Sigmoid colon (tissue), 4 donors: ENCODE results near the gene BZW2.

Source experiments
- EP300 ChIP-seq, 4 donors: sonication (generic); formaldehyde crosslinking; IDR thresholded peaks; one replicate each; pipeline ENCODE4 v1.6.1; 2017; ENCODE audit warnings: antibody characterized with exemption in 4 of 4
- POLR2A ChIP-seq, 2 donors: fragments of 450-650 bp; IDR thresholded peaks; one replicate each; pipeline ENCODE4 v1.6.1; 2016; ENCODE audit warnings: antibody characterized with exemption in 2 of 2, mild to moderate bottlenecking in 2 of 2, moderate library complexity in 2 of 2
- POLR2AphosphoS5 ChIP-seq, 4 donors: sonication (generic); formaldehyde crosslinking; IDR thresholded peaks; one replicate each; pipeline ENCODE4 v1.6.1; 2017; ENCODE audit warnings: antibody characterized with exemption in 4 of 4
- TF ChIP-seq, protein P1 (sequence below), 4 experiments: fragments of 450-650 bp in 3 of 4; fragments of 200-600 bp in 1 of 4; IDR thresholded peaks; one replicate each; pipeline ENCODE4 v1.5.1; 2016 to 2019; ENCODE audit warnings: antibody characterized with exemption in 4 of 4, mild to moderate bottlenecking in 3 of 4, moderate library complexity in 2 of 4

DNA sequence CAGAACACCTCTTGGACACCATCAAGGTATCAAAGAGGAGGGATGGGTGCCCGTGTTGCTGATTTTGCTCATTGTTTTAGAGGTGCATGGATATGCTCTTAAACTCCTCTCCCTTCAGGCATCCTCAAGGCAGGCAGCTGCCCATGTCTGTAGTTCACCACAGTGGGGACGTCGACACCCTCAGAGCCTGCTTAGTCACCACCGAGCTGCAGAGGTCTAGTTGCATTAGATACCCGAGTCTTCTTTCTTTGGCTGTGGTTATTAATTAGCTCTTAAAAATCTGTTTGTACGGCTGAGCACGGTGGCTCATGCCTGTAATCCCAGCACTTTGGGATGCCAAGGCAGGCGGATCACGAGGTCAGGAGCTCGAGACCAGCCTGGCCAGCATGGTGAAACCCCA, 82.8 kb downstream of the BZW2 start:
- TF ChIP-seq, protein P1, sequence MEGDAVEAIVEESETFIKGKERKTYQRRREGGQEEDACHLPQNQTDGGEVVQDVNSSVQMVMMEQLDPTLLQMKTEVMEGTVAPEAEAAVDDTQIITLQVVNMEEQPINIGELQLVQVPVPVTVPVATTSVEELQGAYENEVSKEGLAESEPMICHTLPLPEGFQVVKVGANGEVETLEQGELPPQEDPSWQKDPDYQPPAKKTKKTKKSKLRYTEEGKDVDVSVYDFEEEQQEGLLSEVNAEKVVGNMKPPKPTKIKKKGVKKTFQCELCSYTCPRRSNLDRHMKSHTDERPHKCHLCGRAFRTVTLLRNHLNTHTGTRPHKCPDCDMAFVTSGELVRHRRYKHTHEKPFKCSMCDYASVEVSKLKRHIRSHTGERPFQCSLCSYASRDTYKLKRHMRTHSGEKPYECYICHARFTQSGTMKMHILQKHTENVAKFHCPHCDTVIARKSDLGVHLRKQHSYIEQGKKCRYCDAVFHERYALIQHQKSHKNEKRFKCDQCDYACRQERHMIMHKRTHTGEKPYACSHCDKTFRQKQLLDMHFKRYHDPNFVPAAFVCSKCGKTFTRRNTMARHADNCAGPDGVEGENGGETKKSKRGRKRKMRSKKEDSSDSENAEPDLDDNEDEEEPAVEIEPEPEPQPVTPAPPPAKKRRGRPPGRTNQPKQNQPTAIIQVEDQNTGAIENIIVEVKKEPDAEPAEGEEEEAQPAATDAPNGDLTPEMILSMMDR (IDR thresholded peaks at IDR 0.05): no peak
- TF ChIP-seq POLR2A (IDR thresholded peaks at IDR 0.05) (no peak), POLR2AphosphoS5 (IDR thresholded peaks at IDR 0.05) (no peak), EP300 (IDR thresholded peaks at IDR 0.05) (no peak)
